Uterus (tissue), 4 donors: ENCODE data around the gene ST8SIA6. TPM values are rescaled to one million over a fixed set of nuclear protein-coding genes. Genes with fewer than 3 reads are reported as not detected.

ENCODE experiments used
- DNase-seq, 2 donors: peaks; one replicate each; pipeline ENCODE4 v3.0.0-alpha.2; 2019 to 2020
- H3K27ac ChIP-seq, 2 donors: fragments of 200-600 bp; sonication (generic); 1 replicate in 1 of 2; 2 replicates in 1 of 2; pipeline ENCODE4 v1.5.1; 2016 to 2018
- H3K27me3 ChIP-seq, 2 donors: fragments of 200-600 bp; sonication (generic); one replicate each; pipeline ENCODE4 v1.5.1; 2018 to 2019; ENCODE audit warnings: control low read depth in 1 of 2
- H3K36me3 ChIP-seq, 2 donors: fragments of 200-600 bp; sonication (generic); one replicate each; pipeline ENCODE4 v1.5.1; 2019; ENCODE audit warnings: control low read depth in 1 of 2
- H3K4me1 ChIP-seq, 2 donors: fragments of 200-600 bp; sonication (generic); one replicate each; pipeline ENCODE4 v1.5.1; 2018 to 2019; ENCODE audit warnings: control low read depth in 1 of 2
- H3K4me3 ChIP-seq, 2 donors: fragments of 200-600 bp; sonication (generic); 1 replicate in 1 of 2; 2 replicates in 1 of 2; pipeline ENCODE4 v1.5.1; 2018 to 2019; ENCODE audit warnings: mild to moderate bottlenecking in 1 of 2
- H3K9me3 ChIP-seq, 2 donors: fragments of 200-600 bp; sonication (generic); one replicate each; pipeline ENCODE4 v1.5.1; 2019; ENCODE audit warnings: control low read depth in 1 of 2
- POLR2A ChIP-seq, 2 donors: fragments of 450-650 bp; IDR thresholded peaks; one replicate each; pipeline ENCODE4 v1.6.1; 2016; ENCODE audit warnings: antibody characterized with exemption in 2 of 2, mild to moderate bottlenecking in 1 of 2, moderate library complexity in 1 of 2
- intact Hi-C: fragments of 100-400 bp; cut with DNase I; formaldehyde crosslinking; loops from one replicate; pipeline ENCODE4 v1.15.1; 2023; ENCODE audit warnings: low total_unique reads
- total RNA-seq, 4 donors: library from RNA; depleted of rRNA in 3 of 4; stranded (reverse); fragments of >200 nt in 3 of 4; gene quantifications; one replicate each; pipeline versions ENCODE4 v1.1.0 to v1.2.4, GENCODE V29; 2014 to 2023
- TF ChIP-seq, protein P1 (sequence below), 4 experiments: fragments of 200-600 bp in 2 of 4; fragments of 450-650 bp in 2 of 4; sonication (generic) in 2 of 4; IDR thresholded peaks; one replicate each; pipeline ENCODE4 v1.5.1; 2016 to 2019; ENCODE audit warnings: antibody characterized with exemption in 4 of 4, mild to moderate bottlenecking in 2 of 4, moderate library complexity in 1 of 4
- donor health status: DM: yes; HTN: yes; CAD: no.

ST8SIA6 gene
- total RNA-seq, 4 donors from 2014 or later: 0.77 to 1.9 (median 1.1) TPM; not detected in 1

DNA sequence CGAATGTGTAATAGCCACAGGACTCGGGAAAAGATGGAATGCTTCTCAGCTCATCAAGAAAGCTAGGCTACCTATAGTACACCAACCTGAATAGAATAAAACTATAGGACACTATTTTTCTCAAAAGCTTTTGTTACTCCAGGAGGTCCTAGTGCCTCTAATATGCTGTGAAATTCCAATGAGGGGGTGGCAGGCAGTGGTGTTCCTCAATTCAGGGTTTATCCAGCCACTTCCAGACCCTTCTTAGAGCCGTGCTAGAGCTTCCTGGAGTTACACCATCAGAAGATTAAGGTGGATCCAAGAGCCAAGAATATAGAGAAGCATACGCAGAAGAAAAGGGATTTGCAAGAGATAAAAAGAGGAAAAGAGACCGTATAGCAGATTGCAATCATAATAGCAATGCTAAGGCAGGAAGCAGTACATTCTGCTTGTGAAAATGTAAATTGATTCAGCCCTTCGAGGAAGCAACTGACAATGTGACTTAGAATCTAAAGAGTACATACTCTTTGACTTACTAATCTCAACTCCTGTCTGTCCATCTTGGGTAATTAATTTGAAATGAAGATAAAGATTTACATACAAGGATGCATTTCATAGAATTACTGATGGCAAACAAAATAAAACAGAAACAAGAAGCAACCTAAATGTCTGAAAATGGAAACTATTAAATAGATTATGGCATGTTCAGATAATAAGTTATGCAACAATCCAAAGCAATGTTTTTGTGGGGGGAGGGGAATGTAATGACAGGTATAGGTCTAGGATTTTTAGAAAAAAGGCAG is 2.1 kb downstream of the ST8SIA6 start:
- Histone ChIP-seq H3K4me1 (peaks cover 0 to 15% of the 10 kb centered on the region in 2 donors), H3K36me3 (no peaks in the 10 kb centered on the region), H3K27ac (no peak overlapping the region), H3K9me3 (peaks cover 0 to 3% of the 10 kb centered on the region in 2 donors), H3K27me3 (peaks cover 0 to 8% of the 10 kb centered on the region in 2 donors), H3K4me3 (no peak overlapping the region)
- intact Hi-C loops: no loop called here
- no peak for DNase-seq
- TF ChIP-seq POLR2A (IDR thresholded peaks at IDR 0.05): no peak

DNA sequence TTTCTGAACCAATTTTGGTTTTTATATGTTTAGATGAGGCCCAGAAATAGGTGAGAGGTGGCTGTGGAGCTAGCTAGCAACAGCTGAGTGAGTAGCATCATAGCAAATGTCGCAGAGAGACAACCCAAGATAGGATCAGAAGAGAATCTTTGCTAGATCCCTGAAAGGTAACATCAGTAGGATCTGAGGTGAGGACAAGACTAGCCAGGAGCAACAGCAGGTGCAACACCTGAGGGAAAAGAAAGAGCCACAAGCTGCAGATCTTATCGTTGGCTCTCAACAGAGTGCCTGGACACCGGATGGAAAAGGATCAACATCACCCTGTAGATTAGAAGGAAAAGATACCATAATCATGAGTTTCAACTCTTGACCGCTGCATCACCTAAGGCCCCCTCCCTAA is 4.4 kb downstream of the ST8SIA6 start:
- Histone ChIP-seq H3K27ac (no peak overlapping the region), H3K9me3 (peaks cover 0 to 3% of the 10 kb centered on the region in 2 donors)

DNA sequence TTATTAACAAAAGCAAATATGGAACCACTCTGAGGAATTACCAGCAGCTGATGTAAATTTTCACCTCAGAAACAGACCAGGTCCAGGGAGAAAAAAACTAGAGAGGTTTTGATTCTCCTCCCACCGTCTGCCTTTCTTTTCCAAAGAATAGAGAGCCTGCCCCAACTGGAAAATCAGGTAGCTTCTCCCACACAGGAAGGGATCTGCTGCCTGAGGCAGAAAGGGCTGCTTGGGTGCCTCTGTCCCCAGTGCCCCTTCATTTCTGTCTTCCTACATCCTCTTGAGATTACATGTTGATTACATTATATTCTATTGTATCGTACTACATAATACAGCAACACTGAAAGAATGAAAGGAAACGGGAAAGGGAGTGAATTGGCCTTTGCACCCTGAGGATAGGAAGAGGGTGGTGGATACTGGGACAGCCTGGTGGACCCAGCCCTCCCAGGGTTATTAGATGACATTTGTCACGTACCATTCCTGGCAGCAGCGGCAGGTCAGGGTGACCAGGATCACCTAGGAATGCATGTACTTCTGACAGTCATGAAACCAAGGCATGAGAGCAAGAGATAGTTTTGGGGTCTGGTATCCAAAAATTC is 8.9 kb downstream of the ST8SIA6 start:
- intact Hi-C loops: no loop called here
- no peak overlapping the region for H3K27ac ChIP-seq
- no peak for TF ChIP-seq POLR2A (IDR thresholded peaks at IDR 0.05)
- TF ChIP-seq, protein P1, sequence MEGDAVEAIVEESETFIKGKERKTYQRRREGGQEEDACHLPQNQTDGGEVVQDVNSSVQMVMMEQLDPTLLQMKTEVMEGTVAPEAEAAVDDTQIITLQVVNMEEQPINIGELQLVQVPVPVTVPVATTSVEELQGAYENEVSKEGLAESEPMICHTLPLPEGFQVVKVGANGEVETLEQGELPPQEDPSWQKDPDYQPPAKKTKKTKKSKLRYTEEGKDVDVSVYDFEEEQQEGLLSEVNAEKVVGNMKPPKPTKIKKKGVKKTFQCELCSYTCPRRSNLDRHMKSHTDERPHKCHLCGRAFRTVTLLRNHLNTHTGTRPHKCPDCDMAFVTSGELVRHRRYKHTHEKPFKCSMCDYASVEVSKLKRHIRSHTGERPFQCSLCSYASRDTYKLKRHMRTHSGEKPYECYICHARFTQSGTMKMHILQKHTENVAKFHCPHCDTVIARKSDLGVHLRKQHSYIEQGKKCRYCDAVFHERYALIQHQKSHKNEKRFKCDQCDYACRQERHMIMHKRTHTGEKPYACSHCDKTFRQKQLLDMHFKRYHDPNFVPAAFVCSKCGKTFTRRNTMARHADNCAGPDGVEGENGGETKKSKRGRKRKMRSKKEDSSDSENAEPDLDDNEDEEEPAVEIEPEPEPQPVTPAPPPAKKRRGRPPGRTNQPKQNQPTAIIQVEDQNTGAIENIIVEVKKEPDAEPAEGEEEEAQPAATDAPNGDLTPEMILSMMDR (IDR thresholded peaks at IDR 0.05): no peak

More for the DNA sequence above, 4.4 kb downstream of the ST8SIA6 start:
- Histone ChIP-seq H3K36me3 (no peaks in the 10 kb centered on the region), H3K27me3 (peaks cover 0 to 8% of the 10 kb centered on the region in 2 donors), H3K4me3 (no peak overlapping the region), H3K4me1 (peaks cover 0 to 15% of the 10 kb centered on the region in 2 donors)
- intact Hi-C loops: no loop called here
- no peak for DNase-seq
- TF ChIP-seq, protein P1 (IDR thresholded peaks at IDR 0.05): no peak
- no peak for TF ChIP-seq POLR2A (IDR thresholded peaks at IDR 0.05)

DNA sequence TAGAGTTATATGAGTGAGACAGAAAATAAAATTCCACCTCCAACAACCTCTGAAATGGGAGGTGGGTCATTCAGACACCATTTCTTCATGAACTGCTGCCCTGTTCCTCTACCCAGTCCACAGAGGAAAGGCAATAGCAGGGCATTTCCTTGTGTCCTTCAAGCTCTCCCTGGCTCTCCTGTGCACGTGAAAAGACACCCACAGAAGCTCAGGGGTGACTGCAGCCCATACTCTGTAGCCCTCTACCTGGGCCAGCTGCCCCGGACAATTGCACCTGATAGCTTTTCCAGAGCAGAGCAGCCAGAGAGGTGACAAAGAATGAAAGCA is 10.0 kb downstream of the ST8SIA6 start:
- TF ChIP-seq, protein P1 (IDR thresholded peaks at IDR 0.05): no peak
- TF ChIP-seq POLR2A (IDR thresholded peaks at IDR 0.05): no peak
- Histone ChIP-seq H3K4me1 (no peaks in the 10 kb centered on the region), H3K4me3 (no peak overlapping the region), H3K9me3 (peaks cover 0 to 3% of the 10 kb centered on the region in 2 donors), H3K27me3 (peaks cover 0 to 11% of the 10 kb centered on the region in 2 donors), H3K27ac (no peak overlapping the region), H3K36me3 (no peaks in the 10 kb centered on the region)
- intact Hi-C loops: no loop called here
- no peak for DNase-seq

More for the DNA sequence above, 8.9 kb downstream of the ST8SIA6 start:
- no peaks in the 10 kb centered on the region for H3K36me3 ChIP-seq
- no peaks in the 10 kb centered on the region for H3K4me1 ChIP-seq
- no peak overlapping the region for H3K4me3 ChIP-seq
- peaks cover 0 to 11% of the 10 kb centered on the region in 2 donors for H3K27me3 ChIP-seq
- peaks cover 0 to 3% of the 10 kb centered on the region in 2 donors for H3K9me3 ChIP-seq
- DNase-seq: no peak

DNA sequence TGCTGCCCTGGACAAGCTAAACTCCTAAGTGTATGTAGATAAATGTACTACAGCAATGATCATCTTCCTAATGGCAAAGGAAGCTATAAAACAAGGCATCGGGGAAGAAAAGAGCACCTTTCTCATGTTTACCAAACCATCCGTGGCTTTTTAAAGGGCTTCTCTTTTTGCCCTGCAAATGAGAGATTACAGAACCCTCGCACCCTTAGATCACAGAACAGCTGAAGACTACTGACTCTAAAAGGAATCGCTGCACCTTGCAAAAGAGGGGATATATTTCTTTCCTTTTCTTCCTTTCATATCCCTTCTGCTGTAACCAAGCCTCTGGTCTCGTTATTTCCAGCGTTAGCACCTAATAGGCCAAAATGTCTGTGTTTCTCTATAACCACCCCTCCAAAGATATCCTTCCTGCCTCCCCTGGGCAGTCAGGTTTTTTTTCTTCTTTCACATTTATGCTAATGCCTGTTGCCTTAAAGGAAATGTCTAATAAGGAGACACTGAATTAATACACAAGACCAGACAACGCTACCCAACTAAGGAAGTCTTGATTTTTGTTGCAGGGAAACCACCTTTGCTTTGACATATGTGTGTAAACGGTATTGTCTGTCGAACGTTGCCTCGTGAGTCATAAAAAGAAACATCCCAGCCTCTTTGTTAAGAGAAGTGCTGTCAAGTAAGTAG is 10.5 kb downstream of the ST8SIA6 start:
- Histone ChIP-seq H3K36me3 (no peaks in the 10 kb centered on the region), H3K4me1 (no peaks in the 10 kb centered on the region), H3K27ac (no peak overlapping the region), H3K4me3 (no peak overlapping the region), H3K9me3 (peaks cover 0 to 3% of the 10 kb centered on the region in 2 donors), H3K27me3 (peaks cover 0 to 11% of the 10 kb centered on the region in 2 donors)
- no peak for DNase-seq
- TF ChIP-seq, protein P1 (IDR thresholded peaks at IDR 0.05): no peak
- TF ChIP-seq POLR2A (IDR thresholded peaks at IDR 0.05): no peak
- intact Hi-C loops: no loop called here
